Tibial nerve (tissue), 4 donors: ENCODE measurements around the gene SLC37A1. TPM values are rescaled to one million over a fixed set of nuclear protein-coding genes. Genes with fewer than 3 reads are reported as not detected.

Experiments used
- DNase-seq, 2 donors: peaks; one replicate each; pipeline ENCODE4 v3.0.0-alpha.2; 2019; ENCODE audit warnings: low spot score in 2 of 2
- H3K27ac ChIP-seq, 4 donors: fragments of 200-600 bp; sonication (generic) in 3 of 4; one replicate each; pipeline ENCODE4 v1.5.1; 2017 to 2019; ENCODE audit warnings: mild to moderate bottlenecking in 1 of 4
- H3K27me3 ChIP-seq, 2 donors: fragments of 200-600 bp; sonication (generic) in 1 of 2; one replicate each; pipeline versions ENCODE4 v1.5.1 to v1.6.0; 2017 to 2019
- H3K36me3 ChIP-seq, 3 donors: fragments of 200-600 bp; sonication (generic); one replicate each; pipeline ENCODE4 v1.5.1; 2018 to 2019
- H3K4me1 ChIP-seq, 4 donors: fragments of 200-600 bp; sonication (generic) in 3 of 4; one replicate each; pipeline ENCODE4 v1.5.1; 2017 to 2019
- H3K4me3 ChIP-seq, 4 donors: fragments of 200-600 bp; sonication (generic) in 3 of 4; one replicate each; pipeline ENCODE4 v1.5.1; 2017 to 2019; ENCODE audit warnings: mild to moderate bottlenecking in 1 of 4, moderate library complexity in 1 of 4
- H3K9me3 ChIP-seq, 4 donors: fragments of 200-600 bp; sonication (generic) in 3 of 4; one replicate each; pipeline ENCODE4 v1.5.1; 2017 to 2019
- EP300 ChIP-seq, 2 donors: sonication (generic); formaldehyde crosslinking; IDR thresholded peaks; one replicate each; pipeline ENCODE4 v1.6.1; 2017; ENCODE audit warnings: antibody characterized with exemption in 2 of 2, mild to moderate bottlenecking in 1 of 2
- POLR2A ChIP-seq, 2 donors: fragments of 450-650 bp; IDR thresholded peaks; one replicate each; pipeline ENCODE4 v1.6.1; 2017; ENCODE audit warnings: antibody characterized with exemption in 2 of 2, mild to moderate bottlenecking in 2 of 2, moderate library complexity in 2 of 2
- WGBS, 2 donors: methylation state at CpG; one replicate each; pipeline ENCODE4 v1.1.5; 2018; 5-methylcytosine and 5-hydroxymethylcytosine counted together
- total RNA-seq, 4 donors: library from RNA; depleted of rRNA; stranded (reverse); fragments of >200 nt; gene quantifications; one replicate each; pipeline ENCODE4 v1.1.0, GENCODE V29; 2016
- TF ChIP-seq, protein P1 (sequence below), 5 experiments: fragments of 200-600 bp in 3 of 5; fragments of 450-650 bp in 2 of 5; sonication (generic) in 3 of 5; IDR thresholded peaks; one replicate each; pipeline ENCODE4 v1.5.1; 2016 to 2019; ENCODE audit warnings: antibody characterized with exemption in 5 of 5, mild to moderate bottlenecking in 3 of 5, moderate library complexity in 2 of 5

The SLC37A1 gene
- total RNA-seq, 4 donors from 2014 or later: 4.4 to 6.7 (median 5.0) TPM

DNA sequence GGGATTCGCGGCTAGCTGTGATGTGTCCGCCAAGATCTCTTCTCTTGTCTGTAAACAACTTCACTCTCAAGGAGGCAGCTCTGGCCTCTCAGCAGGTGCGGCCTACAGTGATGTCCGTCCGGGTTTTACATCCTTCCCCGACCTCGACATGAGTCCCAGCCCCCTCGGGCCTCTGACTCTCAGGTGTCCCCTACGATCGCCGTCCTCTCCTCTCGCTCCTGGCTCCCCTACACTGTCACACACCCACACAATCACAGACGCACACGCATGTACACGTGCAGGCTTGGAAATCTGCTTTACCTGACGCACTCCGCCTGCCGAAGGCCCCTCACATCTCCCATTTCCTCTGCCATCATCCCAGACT is 16.8 kb upstream of the SLC37A1 start:
- DNase-seq: no peak
- no peaks in the 10 kb centered on the region for H3K9me3 ChIP-seq
- H3K27ac ChIP-seq: peak overlapping the region; percentile 83 to 94 (median 90)
- TF ChIP-seq EP300 (IDR thresholded peaks at IDR 0.05): no peak
- TF ChIP-seq, protein P1, sequence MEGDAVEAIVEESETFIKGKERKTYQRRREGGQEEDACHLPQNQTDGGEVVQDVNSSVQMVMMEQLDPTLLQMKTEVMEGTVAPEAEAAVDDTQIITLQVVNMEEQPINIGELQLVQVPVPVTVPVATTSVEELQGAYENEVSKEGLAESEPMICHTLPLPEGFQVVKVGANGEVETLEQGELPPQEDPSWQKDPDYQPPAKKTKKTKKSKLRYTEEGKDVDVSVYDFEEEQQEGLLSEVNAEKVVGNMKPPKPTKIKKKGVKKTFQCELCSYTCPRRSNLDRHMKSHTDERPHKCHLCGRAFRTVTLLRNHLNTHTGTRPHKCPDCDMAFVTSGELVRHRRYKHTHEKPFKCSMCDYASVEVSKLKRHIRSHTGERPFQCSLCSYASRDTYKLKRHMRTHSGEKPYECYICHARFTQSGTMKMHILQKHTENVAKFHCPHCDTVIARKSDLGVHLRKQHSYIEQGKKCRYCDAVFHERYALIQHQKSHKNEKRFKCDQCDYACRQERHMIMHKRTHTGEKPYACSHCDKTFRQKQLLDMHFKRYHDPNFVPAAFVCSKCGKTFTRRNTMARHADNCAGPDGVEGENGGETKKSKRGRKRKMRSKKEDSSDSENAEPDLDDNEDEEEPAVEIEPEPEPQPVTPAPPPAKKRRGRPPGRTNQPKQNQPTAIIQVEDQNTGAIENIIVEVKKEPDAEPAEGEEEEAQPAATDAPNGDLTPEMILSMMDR (IDR thresholded peaks at IDR 0.05): no peak
- no peak for TF ChIP-seq POLR2A (IDR thresholded peaks at IDR 0.05)
- H3K4me3 ChIP-seq: peak overlapping the region; percentile 62 to 73 (median 68)
- no peaks in the 10 kb centered on the region for H3K36me3 ChIP-seq
- H3K4me1 ChIP-seq: peaks cover 0 to 11% (median 4%) of the 10 kb centered on the region in 4 donors
- WGBS, 2 donors: 16 to 20% methylated on average over 19 of the region's 19 CpGs
- H3K27me3 ChIP-seq: no peaks in the 10 kb centered on the region

DNA sequence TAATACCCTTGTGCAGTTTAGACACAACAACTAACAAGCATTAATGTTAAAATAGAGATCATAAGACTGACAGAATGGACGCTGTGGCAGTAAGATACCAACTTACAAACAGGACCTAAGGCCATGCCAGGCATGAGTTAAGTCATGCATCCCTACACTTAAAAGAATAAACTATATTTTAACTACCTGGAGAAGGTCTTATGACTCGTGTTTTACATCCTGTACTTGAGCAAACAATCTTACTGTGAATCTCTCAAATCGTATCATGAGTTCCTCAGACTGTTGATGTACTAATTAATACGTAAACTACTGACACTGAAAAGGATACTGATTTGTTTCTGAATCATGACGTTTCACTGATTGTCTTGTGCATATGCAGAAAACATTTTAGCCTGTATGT is 15.6 kb upstream of the SLC37A1 start:
- no peaks in the 10 kb centered on the region for H3K9me3 ChIP-seq
- peaks cover 0 to 11% (median 4%) of the 10 kb centered on the region in 4 donors for H3K4me1 ChIP-seq
- H3K4me3 ChIP-seq: no peak overlapping the region
- H3K27me3 ChIP-seq: no peaks in the 10 kb centered on the region
- no peak overlapping the region for H3K27ac ChIP-seq
- TF ChIP-seq, protein P1 (IDR thresholded peaks at IDR 0.05): no peak
- TF ChIP-seq EP300 (IDR thresholded peaks at IDR 0.05) (no peak), POLR2A (IDR thresholded peaks at IDR 0.05) (no peak)
- no peaks in the 10 kb centered on the region for H3K36me3 ChIP-seq
- no peak for DNase-seq
- 84 to 89% methylated on average over 5 of the region's 5 CpGs for WGBS, 2 donors

DNA sequence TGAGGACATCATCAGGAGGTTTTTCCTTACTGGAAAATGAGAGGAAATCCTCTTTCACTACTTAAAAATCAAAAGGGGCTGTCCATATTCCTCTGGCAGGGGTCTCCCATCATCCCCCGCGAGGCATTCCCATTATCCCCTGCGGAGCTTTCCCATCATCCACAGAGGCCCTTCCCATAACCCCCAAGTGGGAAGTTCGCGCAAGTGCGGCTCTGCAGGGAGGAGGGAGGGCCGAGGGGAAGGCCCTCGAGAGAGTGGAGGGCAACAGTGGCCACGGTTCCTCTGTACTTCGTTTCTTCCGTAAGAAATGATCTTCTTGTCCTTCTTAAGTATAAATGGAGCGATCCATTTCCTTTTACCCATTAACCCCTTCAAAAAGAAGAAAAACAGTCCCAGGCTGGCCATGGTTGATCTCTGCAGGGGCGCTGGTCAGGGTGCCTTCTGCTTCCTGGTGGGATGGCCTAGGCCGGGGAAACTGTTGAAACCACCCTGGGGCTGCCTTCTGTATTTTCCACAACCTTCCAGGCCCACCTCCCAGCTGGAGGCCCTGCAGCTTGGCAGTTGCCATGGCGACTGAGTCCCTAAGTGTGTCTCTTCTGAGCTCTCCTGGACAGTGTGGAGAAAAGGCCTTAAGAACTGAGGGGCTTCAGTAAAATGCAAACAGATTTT is 14.1 kb upstream of the SLC37A1 start:
- no peak for TF ChIP-seq POLR2A (IDR thresholded peaks at IDR 0.05)
- TF ChIP-seq, protein P1 (IDR thresholded peaks at IDR 0.05): no peak
- WGBS, 2 donors: 61 to 71% methylated on average over 15 of the region's 15 CpGs
- Histone ChIP-seq H3K27me3 (no peaks in the 10 kb centered on the region), H3K36me3 (no peaks in the 10 kb centered on the region), H3K4me3 (no peak overlapping the region), H3K9me3 (no peaks in the 10 kb centered on the region), H3K4me1 (peaks cover 0 to 11% (median 4%) of the 10 kb centered on the region in 4 donors), H3K27ac (no peak overlapping the region)
- no peak for DNase-seq

DNA sequence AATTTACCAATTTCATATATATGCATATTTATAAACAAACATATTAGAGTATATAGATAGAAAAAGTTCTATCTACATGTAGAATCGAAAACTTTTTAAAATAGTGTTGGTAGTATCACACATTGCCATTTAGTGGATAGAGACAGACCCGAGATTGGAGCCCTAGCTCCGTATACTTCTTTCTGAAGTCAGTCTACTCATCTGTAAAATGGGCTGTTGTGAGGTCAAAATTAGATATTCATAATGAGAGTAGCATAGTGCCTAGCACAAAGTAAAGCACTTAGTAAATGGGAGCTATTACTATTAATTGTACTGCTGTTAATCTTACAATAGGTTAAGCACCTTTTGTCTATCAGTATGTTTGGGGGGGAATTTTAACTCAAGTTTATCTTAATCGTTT is 13.4 kb upstream of the SLC37A1 start:
- H3K4me1 ChIP-seq: peaks cover 0 to 11% (median 4%) of the 10 kb centered on the region in 4 donors
- DNase-seq: no peak
- 91 to 93% methylated on average over 4 of the region's 4 CpGs for WGBS, 2 donors

DNA sequence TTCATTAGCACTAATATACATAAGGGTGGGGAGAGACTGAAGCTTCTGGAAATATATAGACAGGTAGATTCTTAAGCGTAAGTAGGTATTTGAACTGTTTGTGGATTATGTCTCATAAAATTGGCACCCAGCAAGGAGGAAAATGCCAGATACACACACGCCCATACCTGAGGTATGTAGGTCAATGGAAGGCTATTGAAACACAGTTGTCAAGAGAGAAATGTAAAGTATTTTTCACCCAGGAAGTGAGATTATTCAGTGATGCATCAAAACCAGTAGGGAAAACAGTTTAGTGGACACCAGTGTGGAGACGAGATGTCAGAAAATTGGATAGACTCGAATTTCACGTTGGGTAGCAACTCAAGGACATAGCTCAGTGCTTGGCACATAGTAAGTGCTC is 12.9 kb upstream of the SLC37A1 start:
- WGBS, 2 donors: 85 to 86% methylated on average over 5 of the region's 5 CpGs
- TF ChIP-seq, protein P1 (IDR thresholded peaks at IDR 0.05): no peak
- TF ChIP-seq POLR2A (IDR thresholded peaks at IDR 0.05) (no peak), EP300 (IDR thresholded peaks at IDR 0.05) (no peak)
- Histone ChIP-seq H3K36me3 (no peaks in the 10 kb centered on the region), H3K9me3 (no peaks in the 10 kb centered on the region), H3K27ac (no peak overlapping the region), H3K4me3 (no peak overlapping the region), H3K27me3 (no peaks in the 10 kb centered on the region), H3K4me1 (peaks cover 0 to 8% (median 2%) of the 10 kb centered on the region in 4 donors)
- no peak for DNase-seq

More for the DNA sequence above, 13.4 kb upstream of the SLC37A1 start:
- H3K4me3 ChIP-seq: no peak overlapping the region
- no peaks in the 10 kb centered on the region for H3K27me3 ChIP-seq
- H3K36me3 ChIP-seq: no peaks in the 10 kb centered on the region
- H3K9me3 ChIP-seq: no peaks in the 10 kb centered on the region
- TF ChIP-seq, protein P1 (IDR thresholded peaks at IDR 0.05): no peak
- no peak for TF ChIP-seq POLR2A (IDR thresholded peaks at IDR 0.05)
- TF ChIP-seq EP300 (IDR thresholded peaks at IDR 0.05): no peak
- H3K27ac ChIP-seq: no peak overlapping the region
